Ecto neural progenitor cell (in vitro differentiated cells): Measurements from ENCODE around the gene WBP4.
A peak's percentile ranks its signal among the peaks of the same experiment; 100 is the strongest.

Experiments used
- DNase-seq: peaks from one replicate; pipeline ENCODE4 v3.0.0-alpha.2; 2018; ENCODE audit warnings: low spot score

The WBP4 gene

DNA sequence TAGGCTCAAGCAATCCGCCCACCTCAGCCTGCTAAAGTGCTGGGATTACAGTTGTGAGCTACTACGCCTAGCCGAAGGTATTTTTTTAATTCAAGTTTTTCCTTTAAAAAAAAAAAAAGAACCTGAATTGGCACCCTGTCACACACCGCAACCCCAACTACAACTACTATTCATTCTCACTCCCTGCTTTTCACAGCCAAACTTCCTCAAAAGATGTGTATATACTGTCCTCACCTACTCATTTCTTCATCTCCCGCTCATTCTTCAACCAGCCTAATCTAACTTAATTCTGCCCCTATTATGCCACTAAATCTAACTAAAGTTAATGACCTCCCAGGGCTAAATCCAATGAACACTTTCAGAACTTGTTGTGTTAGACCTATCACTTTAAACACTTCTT is 12.7 kb upstream of the WBP4 start:
- no peak for DNase-seq

DNA sequence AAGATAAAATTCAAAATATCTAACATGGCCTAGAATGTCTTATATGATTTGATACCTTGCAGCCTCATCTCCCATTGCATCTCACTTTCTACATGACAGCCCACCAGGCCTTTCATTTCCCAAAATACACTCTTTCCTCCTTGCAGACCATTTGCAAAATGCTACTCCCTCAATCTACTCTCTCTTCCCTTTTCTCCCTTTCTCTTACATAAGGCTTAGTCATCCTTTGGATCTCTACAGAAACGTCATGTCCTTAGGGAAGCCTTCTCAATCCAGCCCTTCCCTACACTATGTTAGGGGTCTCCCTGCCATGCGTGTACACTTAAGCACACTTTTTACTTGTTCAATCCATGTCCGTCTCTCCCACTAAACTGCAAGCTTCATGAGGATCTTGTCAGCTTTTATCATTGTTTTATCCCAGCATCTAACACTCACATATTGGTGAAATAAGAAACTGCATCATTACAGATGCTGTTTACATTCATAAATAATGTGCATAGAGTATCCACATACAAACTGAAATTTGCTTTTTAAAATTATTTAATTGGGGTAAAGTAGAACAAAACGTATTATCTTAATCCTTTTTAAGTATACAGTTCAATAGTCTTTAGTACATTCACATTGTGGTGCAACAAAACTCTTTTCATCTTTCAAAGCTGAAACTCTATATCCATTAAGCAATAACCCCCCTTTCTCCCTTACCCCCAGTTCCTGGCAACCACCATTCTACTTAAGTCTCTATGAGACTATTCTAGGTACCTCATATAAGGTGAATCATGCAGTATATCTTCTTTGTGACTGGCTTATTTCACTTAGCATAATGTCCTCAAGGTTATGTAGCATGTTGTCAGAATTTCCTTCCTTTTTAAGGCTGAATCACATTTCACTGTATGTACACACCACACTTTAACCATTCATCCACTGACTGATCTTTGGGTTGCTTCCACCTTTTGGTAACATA is 11.5 kb upstream of the WBP4 start:
- no peak for DNase-seq

GRCh38 chr13:41052441-41052840 is 8.9 kb upstream of the WBP4 start:
- DNase-seq: no peak

DNA sequence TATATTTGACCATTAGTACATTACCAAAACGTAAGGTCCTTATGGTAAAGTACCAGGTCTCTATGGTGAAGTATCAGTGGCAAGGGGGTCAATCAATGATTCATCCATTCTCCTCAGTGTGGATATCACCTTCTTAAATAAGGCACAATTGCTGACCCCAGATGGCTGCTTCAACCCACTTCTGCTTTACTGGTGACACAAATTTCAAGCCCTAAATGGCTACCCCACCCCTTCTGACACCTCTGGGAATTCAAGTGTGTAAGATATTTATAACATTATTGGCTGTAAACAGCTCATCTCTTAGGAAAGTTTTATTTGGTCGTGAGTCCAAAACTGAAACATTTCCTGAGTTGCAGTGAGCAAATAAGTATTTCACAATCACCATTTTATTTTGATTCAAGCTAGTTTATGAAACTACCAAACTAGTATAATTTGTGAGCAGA is 7.9 kb upstream of the WBP4 start:
- DNase-seq: no peak

GRCh38 chr13:41054212-41054877 is 7.0 kb upstream of the WBP4 start:
- DNase-seq: no peak

DNA sequence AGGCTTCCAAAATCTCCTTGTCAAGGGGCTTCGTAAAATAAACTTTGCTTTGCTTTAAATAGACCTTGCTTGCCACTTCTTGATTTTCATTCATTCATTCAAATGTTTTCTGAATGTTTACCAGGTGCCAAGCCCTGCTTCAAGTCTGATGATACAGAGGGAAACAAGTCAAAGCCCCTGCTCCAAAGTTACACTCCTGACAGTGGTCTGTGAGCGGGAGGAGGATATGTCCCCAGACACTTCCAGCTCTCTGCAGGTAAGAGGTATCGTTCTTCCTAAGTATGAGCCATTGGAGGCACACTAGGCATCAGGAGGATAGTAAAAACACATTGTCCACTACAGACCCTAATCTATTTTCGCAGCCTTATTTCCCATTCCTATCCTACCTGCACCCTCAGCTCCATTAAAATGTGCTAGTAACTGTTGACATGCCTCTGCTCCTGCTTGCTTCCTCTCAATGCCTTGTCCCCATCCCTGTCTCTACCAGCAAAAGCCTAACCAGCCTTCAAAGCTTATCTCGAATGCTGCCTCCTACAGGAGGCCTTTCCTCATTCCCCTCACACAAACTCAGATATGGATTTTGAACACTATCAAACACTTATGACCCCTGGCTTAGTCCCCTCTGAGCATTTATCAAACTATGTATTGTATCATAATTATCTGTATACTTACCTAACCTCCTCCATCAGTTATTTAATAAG is 6.2 kb upstream of the WBP4 start:
- no peak for DNase-seq

GRCh38 chr13:41056194-41056593 is 5.1 kb upstream of the WBP4 start:
- no peak for DNase-seq

GRCh38 chr13:41056826-41057711 is 4.2 kb upstream of the WBP4 start:
- no peak for DNase-seq

DNA sequence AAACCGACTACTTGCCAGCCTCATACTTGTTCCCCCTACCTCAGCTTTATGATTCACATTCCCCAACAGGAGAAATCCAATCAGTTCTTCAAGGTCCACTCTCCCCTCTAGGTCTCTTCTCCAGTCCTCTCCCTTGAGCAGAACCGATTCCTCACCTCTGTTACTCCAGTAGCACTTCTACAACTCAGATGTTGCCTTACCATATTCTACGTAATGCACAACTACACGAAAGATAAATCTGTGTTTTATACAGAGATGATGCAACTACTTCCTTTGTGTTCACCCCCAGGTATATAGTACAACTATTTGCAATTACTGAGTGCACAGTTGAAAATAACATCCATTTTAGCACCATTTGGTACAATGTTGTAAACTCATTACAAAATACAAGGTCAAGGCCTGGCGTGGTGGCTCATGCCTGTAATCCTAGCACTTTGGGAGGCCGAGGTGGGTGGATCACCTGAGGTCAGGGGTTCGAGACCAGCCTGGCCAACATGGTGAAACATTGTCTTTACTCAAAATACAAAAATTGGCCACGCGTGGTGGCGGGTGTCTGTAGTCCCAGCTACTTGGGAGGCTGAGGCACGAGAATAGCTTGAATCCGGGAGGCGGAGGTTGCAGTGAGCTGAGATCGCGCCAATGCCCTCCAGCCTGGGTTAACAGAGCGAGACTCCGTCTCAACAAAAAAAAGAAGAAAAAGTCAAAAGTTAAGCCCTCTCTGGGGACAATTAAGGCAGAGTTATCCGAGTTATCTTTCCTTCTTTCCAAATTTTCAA is 2.8 kb upstream of the WBP4 start:
- DNase-seq: no peak

DNA sequence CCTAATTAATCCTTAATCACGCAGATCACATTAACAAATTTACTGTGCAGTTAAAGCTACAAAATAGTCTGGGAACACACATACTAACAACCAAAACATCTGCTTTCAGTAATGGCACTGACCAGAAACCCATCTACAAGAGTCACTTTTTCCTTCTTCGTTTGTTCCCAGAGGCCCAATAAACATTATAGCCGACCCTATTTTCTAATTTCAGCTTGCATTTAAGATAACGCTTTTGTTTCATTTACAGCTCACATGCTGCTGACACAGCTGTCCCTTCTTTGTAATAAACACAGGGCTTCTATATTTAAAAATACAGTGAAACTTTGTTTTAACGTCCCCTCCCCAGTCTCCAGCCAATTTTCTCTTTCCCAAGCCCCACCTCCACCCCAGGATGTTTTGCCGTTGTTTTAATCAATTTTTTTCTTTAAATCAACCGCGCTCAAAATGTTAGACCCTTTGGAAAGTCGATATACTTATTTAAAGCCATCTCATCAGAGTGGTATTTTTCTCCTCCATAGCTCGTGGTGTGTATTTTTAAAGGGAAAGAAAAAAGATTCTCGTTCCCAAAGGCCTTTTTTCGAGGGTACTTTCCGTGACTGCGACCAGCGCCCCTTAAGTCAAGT is 1.7 kb upstream of the WBP4 start:
- no peak for DNase-seq

- DNase-seq: peak; percentile 94
Measured at GRCh38 chr13:41060082-41060723, 1.1 kb upstream of the WBP4 start.

DNA sequence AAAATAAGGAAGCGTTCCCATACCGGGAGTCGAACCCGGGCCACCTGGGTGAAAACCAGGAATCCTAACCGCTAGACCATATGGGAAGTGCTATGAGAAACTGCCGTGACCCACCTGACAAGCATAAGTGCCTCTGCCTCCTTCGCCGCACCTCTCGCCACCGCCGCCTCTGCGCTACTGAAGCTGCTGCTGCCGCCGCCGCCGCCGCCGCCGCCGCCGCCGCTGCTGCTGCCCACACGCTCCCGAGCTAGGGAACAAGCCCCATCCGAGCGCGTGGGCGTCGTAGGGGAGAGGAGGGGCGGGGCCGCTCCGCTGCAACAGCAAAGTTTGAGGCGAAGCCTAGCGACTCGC is 610 bp upstream of the WBP4 start:
- peak; percentile 93 for DNase-seq

DNA sequence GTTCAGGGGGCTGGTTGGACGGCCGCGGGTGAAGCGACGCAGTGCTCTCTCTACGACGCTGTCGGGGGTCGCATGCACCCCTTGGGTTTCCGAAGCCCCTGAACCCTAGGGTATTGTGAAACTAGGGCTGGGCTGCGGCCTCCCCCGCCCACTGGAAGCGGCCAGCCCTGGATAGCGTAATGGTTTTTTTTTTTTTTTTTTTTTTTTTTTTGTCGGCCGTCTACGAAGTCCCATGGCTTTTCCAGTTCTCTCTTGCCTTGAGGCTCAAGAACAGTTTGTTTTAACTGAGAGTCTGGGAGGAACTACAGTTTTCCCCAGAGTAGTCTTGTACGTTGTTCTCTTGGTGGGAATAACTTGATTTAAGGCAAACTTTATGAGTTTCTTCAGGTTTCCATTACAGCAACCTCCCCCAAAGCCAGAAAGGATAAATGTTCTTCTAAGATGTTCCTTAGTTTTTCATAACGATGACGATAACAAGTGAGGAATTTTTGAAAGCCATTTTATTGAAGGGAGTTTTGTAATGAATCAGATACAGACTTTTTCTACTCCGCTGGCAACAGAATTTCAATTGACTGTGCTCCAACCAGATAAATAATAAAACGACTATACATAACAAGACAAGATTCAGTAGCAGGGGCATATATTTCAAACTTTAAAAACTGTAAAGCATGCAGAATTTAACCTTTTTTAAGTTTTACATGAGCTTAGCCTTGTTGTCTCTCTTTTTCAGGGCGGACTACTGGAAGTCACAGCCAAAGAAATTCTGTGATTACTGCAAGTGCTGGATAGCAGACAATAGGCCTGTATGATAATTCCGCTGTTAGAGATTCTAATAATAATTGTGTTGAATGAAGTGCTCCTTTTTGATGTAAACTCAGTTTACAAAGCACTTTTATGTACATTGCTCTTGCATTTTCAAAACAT is 867 bp downstream of the WBP4 start:
- no peak for DNase-seq

DNA sequence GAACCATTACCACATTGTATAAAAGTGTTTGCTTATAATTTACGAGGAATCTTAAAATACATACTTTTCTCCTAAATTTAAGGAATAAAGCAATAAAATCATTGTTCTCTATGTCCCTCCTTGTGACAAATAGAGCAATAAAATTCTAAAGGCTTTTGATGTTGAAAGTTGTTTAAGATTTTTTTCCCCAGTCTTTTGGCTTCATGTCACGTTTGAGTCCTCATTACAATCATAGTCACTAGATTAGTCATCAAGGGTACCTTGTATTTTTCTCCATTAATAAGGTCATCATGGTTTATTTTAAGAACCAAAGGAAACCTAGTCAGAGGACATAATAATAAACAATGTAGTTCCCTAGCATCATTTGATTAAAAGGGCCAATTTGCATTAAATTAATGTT is 3.2 kb downstream of the WBP4 start:
- DNase-seq: no peak

DNA sequence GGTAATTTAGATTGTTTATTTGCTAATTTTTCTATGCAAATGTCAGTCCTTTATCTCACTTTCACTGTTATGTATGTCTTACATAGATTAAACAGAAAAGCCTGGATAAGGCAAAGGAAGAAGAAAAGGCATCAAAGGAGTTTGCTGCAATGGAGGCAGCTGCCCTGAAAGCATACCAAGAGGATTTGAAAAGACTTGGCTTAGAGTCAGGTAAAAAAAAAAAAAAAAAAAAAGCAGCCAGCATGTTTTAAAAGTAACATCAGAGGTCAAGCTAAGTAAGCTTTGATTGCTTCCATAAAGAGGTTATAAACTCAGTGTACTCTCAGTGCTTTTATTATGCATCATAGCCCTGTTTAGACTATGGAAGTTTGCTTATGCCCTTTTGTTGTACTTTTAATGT is 3.8 kb downstream of the WBP4 start:
- DNase-seq: no peak

DNA sequence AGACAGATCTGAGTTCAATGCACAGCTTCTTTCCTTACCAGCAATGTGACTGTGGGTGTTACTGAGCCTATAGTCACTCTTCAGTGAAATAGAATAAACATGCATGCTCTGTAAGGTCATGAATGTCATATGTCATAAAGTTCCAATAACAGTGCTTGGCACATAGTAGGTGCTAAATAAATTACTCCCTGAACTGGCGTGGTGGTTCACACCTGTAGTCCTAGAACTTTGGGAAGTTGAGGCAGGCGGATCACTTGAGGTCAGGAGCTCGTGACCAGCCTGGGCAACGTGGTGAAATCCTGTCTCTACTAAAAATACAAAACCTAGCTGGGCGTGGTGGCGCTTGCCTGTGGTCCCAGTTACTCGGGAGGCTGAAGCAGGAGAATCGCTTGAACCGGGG is 13.2 kb downstream of the WBP4 start:
- DNase-seq: no peak

DNA sequence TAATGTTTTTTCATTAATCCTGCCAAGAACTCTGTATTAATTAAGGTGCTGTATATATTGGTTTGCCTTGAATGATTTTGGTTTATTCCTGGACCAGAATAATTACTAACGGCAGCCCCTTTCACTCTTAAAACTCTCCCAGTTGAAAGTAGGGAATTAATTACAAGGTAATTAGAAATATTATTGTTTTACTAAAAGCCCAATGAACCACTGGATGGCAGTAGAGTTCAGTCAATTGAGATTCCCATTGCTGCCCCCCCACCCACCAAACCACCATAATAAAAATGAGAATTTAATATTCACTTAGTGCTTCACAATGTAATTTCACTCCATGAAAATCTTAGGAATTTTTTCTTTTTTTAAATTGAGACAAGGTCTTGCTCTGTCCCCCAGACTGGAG is 13.7 kb downstream of the WBP4 start:
- no peak for DNase-seq

- DNase-seq: no peak
Measured at GRCh38 chr13:41075485-41075884, 14.2 kb downstream of the WBP4 start.

GRCh38 chr13:41077475-41077874 is 16.2 kb downstream of the WBP4 start:
- no peak for DNase-seq
